ENCODE data around the gene ATP11C.
A peak's percentile ranks its signal among the peaks of the same experiment; 100 is the strongest.

ATP11C gene

GRCh38 chrX:139802048-139802447 lies 130.8 kb downstream of the ATP11C start:
- DNase-seq, result no peak

- DNase-seq, result no peak
These were observed 131.4 kb downstream of the ATP11C start for GRCh38 chrX:139801397-139801813.

GRCh38 chrX:139798701-139799100 lies 134.2 kb downstream of the ATP11C start:
- no peak for DNase-seq

- no peak for DNase-seq
These were observed 137.7 kb downstream of the ATP11C start for GRCh38 chrX:139795196-139795595.

GRCh38 chrX:139787601-139788000 lies 145.3 kb downstream of the ATP11C start:
- no peak for DNase-seq

GRCh38 chrX:139784807-139785206 lies 148.0 kb downstream of the ATP11C start:
- no peak for DNase-seq

GRCh38 chrX:139783959-139784358 lies 148.9 kb downstream of the ATP11C start:
- no peak for DNase-seq

GRCh38 chrX:139783030-139783429 lies 149.8 kb downstream of the ATP11C start:
- DNase-seq, result no peak

GRCh38 chrX:139776599-139776998 lies 156.3 kb downstream of the ATP11C start:
- no peak for DNase-seq

GRCh38 chrX:139770366-139770765 lies 162.5 kb downstream of the ATP11C start:
- DNase-seq, result no peak

- DNase-seq, result no peak
These were observed 166.3 kb downstream of the ATP11C start for GRCh38 chrX:139766545-139766983.

- DNase-seq, result no peak
These were observed 170.3 kb downstream of the ATP11C start for GRCh38 chrX:139762400-139763183.

- no peak for DNase-seq
These were observed 173.2 kb downstream of the ATP11C start for GRCh38 chrX:139759637-139760036.

GRCh38 chrX:139758809-139759208 lies 174.0 kb downstream of the ATP11C start:
- DNase-seq, result no peak

GRCh38 chrX:139758250-139758649 lies 174.6 kb downstream of the ATP11C start:
- DNase-seq, result no peak

GRCh38 chrX:139751053-139751452 lies 181.8 kb downstream of the ATP11C start:
- no peak for DNase-seq

GRCh38 chrX:139750390-139750789 lies 182.5 kb downstream of the ATP11C start:
- DNase-seq, result no peak

- peak; percentile 16 for DNase-seq
These were observed 193.7 kb downstream of the ATP11C start for GRCh38 chrX:139739138-139739537.

- no peak for DNase-seq
These were observed 194.3 kb downstream of the ATP11C start for GRCh38 chrX:139738581-139738980.

GRCh38 chrX:139736151-139736550 lies 196.7 kb downstream of the ATP11C start:
- no peak for DNase-seq

GRCh38 chrX:139734996-139735395 lies 197.9 kb downstream of the ATP11C start:
- no peak for DNase-seq

GRCh38 chrX:139725720-139726119 lies 207.1 kb downstream of the ATP11C start:
- no peak for DNase-seq

GRCh38 chrX:139724626-139725025 lies 208.2 kb downstream of the ATP11C start:
- no peak for DNase-seq

GRCh38 chrX:139720979-139721378 lies 211.9 kb downstream of the ATP11C start:
- DNase-seq, result no peak

GRCh38 chrX:139720136-139720535 lies 212.7 kb downstream of the ATP11C start:
- DNase-seq, result no peak

All from activated CD8-positive, alpha-beta memory T cell treated with anti-CD3 and anti-CD28 coated beads, Interleukin-2, amount 50 U/mL, for 4 hours (primary cell).